GM23338 (cell line): ENCODE measurements around the gene PEX12. TPM values are rescaled to one million over a fixed set of nuclear protein-coding genes. Genes with fewer than 3 reads are reported as not detected.

ENCODE experiments used
- ATAC-seq: fragments of 200-7000 bp; cut with Tn5 transposase; 3 replicates; pipeline ENCODE4 v1.9.1; 2020
- DNase-seq: peaks from one replicate; pipeline ENCODE4 v3.0.0-alpha.2; 2015; ENCODE audit warnings: low spot score
- H2AFZ ChIP-seq: fragments of 200-600 bp; sonication (generic); 2 replicates; pipeline ENCODE4 v1.8.0; 2016; ENCODE audit warnings: antibody characterized with exemption, mild to moderate bottlenecking, moderate library complexity
- H3F3A ChIP-seq: fragments of 200-600 bp; sonication (generic); replicated peaks from 2 replicates; pipeline ENCODE4 v1.8.0; 2017; ENCODE audit warnings: antibody characterized with exemption, mixed run types, low read depth
- H3K27ac ChIP-seq: fragments of 200-600 bp; sonication (generic); 2 replicates; pipeline ENCODE4 v1.6.1; 2016; ENCODE audit warnings: low read depth
- H3K27me3 ChIP-seq: fragments of 200-600 bp; sonication (generic); 2 replicates; pipeline ENCODE4 v1.8.0; 2016; ENCODE audit warnings: mild to moderate bottlenecking, mixed run types, moderate library complexity; ENCODE audit not compliant: insufficient read depth
- H3K36me3 ChIP-seq: fragments of 200-600 bp; sonication (generic); 2 replicates; pipeline ENCODE4 v1.8.0; 2016; ENCODE audit warnings: mild to moderate bottlenecking; ENCODE audit not compliant: insufficient read depth
- H3K4me1 ChIP-seq: fragments of 200-600 bp; sonication (generic); 2 replicates; pipeline ENCODE4 v1.8.0; 2016; ENCODE audit warnings: mild to moderate bottlenecking, moderate library complexity; ENCODE audit not compliant: insufficient read depth
- H3K4me2 ChIP-seq: fragments of 200-600 bp; sonication (generic); 2 replicates; pipeline ENCODE4 v1.7.1; 2017; ENCODE audit warnings: mixed run types
- H3K4me3 ChIP-seq: fragments of 200-600 bp; sonication (generic); 2 replicates; pipeline ENCODE4 v1.6.1; 2016; ENCODE audit warnings: mixed run types
- H3K79me2 ChIP-seq: fragments of 200-600 bp; sonication (generic); replicated peaks from 2 replicates; pipeline ENCODE4 v1.8.0; 2017; ENCODE audit warnings: mild to moderate bottlenecking; ENCODE audit not compliant: insufficient read depth
- H3K9me2 ChIP-seq: fragments of 200-600 bp; sonication (generic); 2 replicates; pipeline ENCODE4 v1.8.0; 2017; ENCODE audit not compliant: insufficient read depth
- H4K20me1 ChIP-seq: fragments of 200-600 bp; sonication (generic); replicated peaks from 2 replicates; pipeline ENCODE4 v1.8.0; 2017; ENCODE audit warnings: mild to moderate bottlenecking; ENCODE audit not compliant: insufficient read depth
- H3K27ac Mint-ChIP-seq: 2 replicates; pipeline ENCODE4 v1.8.0; 2020; ENCODE audit warnings: inconsistent platforms, mild to moderate bottlenecking, moderate library complexity, mixed read lengths
- H3K27me3 Mint-ChIP-seq: 3 replicates; pipeline ENCODE4 v1.8.0; 2022; ENCODE audit warnings: low read depth, mild to moderate bottlenecking, moderate library complexity, mixed read lengths, inconsistent platforms; ENCODE audit not compliant: insufficient read depth, poor library complexity
- H3K36me3 Mint-ChIP-seq: 3 replicates; pipeline ENCODE4 v1.8.0; 2021; ENCODE audit warnings: low read depth, mild to moderate bottlenecking, inconsistent platforms, moderate library complexity, mixed read lengths
- H3K4me1 Mint-ChIP-seq: 3 replicates; pipeline ENCODE4 v1.8.0; 2020; ENCODE audit warnings: mild to moderate bottlenecking, inconsistent platforms, mixed read lengths
- H3K4me3 Mint-ChIP-seq: 3 replicates; pipeline ENCODE4 v1.8.0; 2021; ENCODE audit warnings: moderate library complexity, mild to moderate bottlenecking, inconsistent platforms, mixed read lengths
- H3K9me3 Mint-ChIP-seq: 3 replicates; pipeline ENCODE4 v1.8.0; 2020; ENCODE audit warnings: moderate library complexity, mild to moderate bottlenecking, inconsistent platforms, mixed read lengths
- CREB1 ChIP-seq: fragments of 250-450 bp; sonication (Bioruptor Pico); IDR thresholded peaks from 2 replicates; pipeline ENCODE4 v1.5.0; 2020; ENCODE audit warnings: low read depth, mild to moderate bottlenecking, moderate library complexity
- CTCF ChIP-seq, 2 experiments: fragments of 200-600 bp in 1 of 2; sonication (generic) in 1 of 2; conservative IDR thresholded peaks; 2 replicates each; pipeline versions ENCODE4 v1.5.1 to v1.6.1; 2016 to 2017; ENCODE audit warnings: antibody characterized with exemption in 2 of 2, low read depth in 2 of 2, mild to moderate bottlenecking in 2 of 2, moderate library complexity in 1 of 2
- ETS1 ChIP-seq: IDR thresholded peaks from 2 replicates; pipeline ENCODE4 v1.6.1; 2016; ENCODE audit warnings: antibody characterized with exemption
- EZH2 ChIP-seq: fragments of 200-600 bp; sonication (generic); IDR thresholded peaks from one replicate; pipeline ENCODE4 v1.8.0; 2017; ENCODE audit warnings: antibody characterized with exemption, mild to moderate bottlenecking, low read depth; ENCODE audit not compliant: unreplicated experiment
- EZH2phosphoT487 ChIP-seq: fragments of 200-600 bp; sonication (generic); IDR thresholded peaks from one replicate; pipeline ENCODE4 v1.8.1; 2018; ENCODE audit warnings: antibody characterized with exemption; ENCODE audit not compliant: unreplicated experiment
- JUNB ChIP-seq: IDR thresholded peaks from one replicate; pipeline ENCODE4 v1.6.1; 2016; ENCODE audit warnings: antibody characterized with exemption; ENCODE audit not compliant: unreplicated experiment
- NANOG ChIP-seq: IDR thresholded peaks from 2 replicates; pipeline ENCODE4 v1.6.1; 2016; ENCODE audit warnings: antibody characterized with exemption, borderline replicate concordance
- POLR2AphosphoS5 ChIP-seq: IDR thresholded peaks from 2 replicates; pipeline ENCODE4 v1.6.1; 2016; ENCODE audit warnings: antibody characterized with exemption, low read depth
- REST ChIP-seq: IDR thresholded peaks from one replicate; pipeline ENCODE4 v1.6.1; 2018; ENCODE audit warnings: antibody characterized with exemption; ENCODE audit not compliant: unreplicated experiment
- STAT1 ChIP-seq: IDR thresholded peaks from one replicate; pipeline ENCODE4 v1.6.1; 2016; ENCODE audit warnings: antibody characterized with exemption; ENCODE audit not compliant: unreplicated experiment
- ZNF114 ChIP-seq: fragments of 250-450 bp; sonication (Bioruptor Pico); IDR thresholded peaks from 2 replicates; pipeline ENCODE4 v1.5.0; 2020; ENCODE audit warnings: mild to moderate bottlenecking, moderate library complexity
- ZNF331 ChIP-seq: fragments of 250-450 bp; sonication (Bioruptor Pico); IDR thresholded peaks from 2 replicates; pipeline ENCODE4 v1.5.0; 2020; ENCODE audit warnings: low read depth, mild to moderate bottlenecking, moderate library complexity
- ZNF462 ChIP-seq: fragments of 250-450 bp; sonication (Bioruptor Pico); IDR thresholded peaks from 2 replicates; pipeline ENCODE4 v1.5.0; 2020; ENCODE audit warnings: mild to moderate bottlenecking, moderate library complexity
- polyA plus RNA-seq: library from polyadenylated mRNA; unstranded; fragments of >200 nt; fragmentation: Nextera tagmentation; extraction: Ambion mirVana; gene quantifications from 2 replicates; pipeline ENCODE4 v1.2.1, GENCODE V29; 2016
- total RNA-seq: library from RNA; depleted of rRNA; stranded (reverse); fragments of >200 nt; shearing (Covaris generic); gene quantifications from 2 replicates; pipeline ENCODE4 v1.2.3, GENCODE V29; 2014

PEX12 gene
- total and polyA plus RNA-seq, 2 experiments from 2014 or later: 1.5 to 1.9 TPM

GRCh38 chr17:35566968-35567367, 11.4 kb downstream of the PEX12 start:
- DNase-seq (no peak), ATAC-seq (no peak)
- peaks cover 14% of the 10 kb centered on the region; the same call in 1 of the 2 replicates for H3K27me3 ChIP-seq
- peak overlapping the region; percentile 78; the same call in 1 of the 2 replicates for H2AFZ ChIP-seq
- Mint-ChIP-seq H3K36me3 (peaks cover 5% of the 10 kb centered on the region; the same call in 1 of the 3 replicates), H3K4me1 (peaks cover 19% of the 10 kb centered on the region), H3K4me3 (peak overlapping the region; percentile 97), H3K27me3 (peaks cover 20% of the 10 kb centered on the region), H3K27ac (peak overlapping the region; percentile 49), H3K9me3 (no peaks in the 10 kb centered on the region)
- H3K4me2 ChIP-seq: peak overlapping the region; percentile 73
- H3K4me3 ChIP-seq: peak overlapping the region; percentile 93
- TF ChIP-seq POLR2AphosphoS5 (no peak), EZH2 (no peak), ZNF462 (CRISPR knock-in tag) (no peak), ZNF114 (CRISPR knock-in tag) (no peak), NANOG (no peak), ETS1 (no peak), JUNB (no peak), CREB1 (no peak), CTCF (conservative IDR thresholded peaks at IDR 0.05; ENCODE audit: low read depth in 2 of 2) (no peak), EZH2phosphoT487 (no peak), STAT1 (no peak), REST (no peak), ZNF331 (CRISPR knock-in tag) (no peak)
- peaks cover 40% of the 10 kb centered on the region for H3K79me2 ChIP-seq
- no peaks in the 10 kb centered on the region for H3K9me2 ChIP-seq
- no peaks in the 10 kb centered on the region for H3K36me3 ChIP-seq
- H3K27ac ChIP-seq: no peak overlapping the region
- H4K20me1 ChIP-seq: peaks cover 17% of the 10 kb centered on the region
- H3F3A ChIP-seq: no peaks in the 10 kb centered on the region
- peaks cover 17% of the 10 kb centered on the region for H3K4me1 ChIP-seq
